Endometrial microvascular endothelial cells (primary cell): ENCODE data around the gene RNF148. TPM values are rescaled to one million over a fixed set of nuclear protein-coding genes. Genes with fewer than 3 reads are reported as not detected.

Experiments used
- in situ Hi-C: cut with HindIII; loops from 2 replicates; pipeline ENCODE4 v1.10.0; 2017; ENCODE audit warnings: low sequenced_read_pairs, low pct_unique_long_range_greater_than_20kb; ENCODE audit errors: inconsistent ontology term
- total RNA-seq: library from RNA; depleted of rRNA; stranded (reverse); fragments of >200 nt; gene quantifications from one replicate; pipeline ENCODE4 v1.2.3, GENCODE V29; 2015; ENCODE audit errors: inconsistent ontology term

Gene RNF148
- total RNA-seq, 1 donor from 2014 or later: 0.19 TPM

DNA sequence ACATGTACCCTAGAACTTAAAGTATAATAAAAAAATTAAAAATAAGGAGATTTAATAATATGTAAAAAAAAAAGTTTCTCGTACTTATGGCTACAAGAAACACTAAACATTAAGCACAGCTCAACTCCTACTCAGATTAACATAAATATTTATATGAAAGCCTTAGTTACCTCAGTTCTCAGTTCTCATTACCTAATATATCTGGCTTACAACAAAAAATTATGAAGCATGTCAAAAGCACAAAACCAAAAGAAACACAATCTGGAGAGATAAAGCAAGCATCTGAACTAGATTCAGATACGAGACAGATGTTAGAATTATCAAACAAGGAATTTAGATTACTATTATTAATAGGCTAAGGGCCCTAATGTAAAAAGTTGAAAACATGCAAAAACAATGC is 43.9 kb downstream of the RNF148 start:
- in situ Hi-C loops: no loop called here

- in situ Hi-C loops: no loop called here
Measured at GRCh38 chr7:122653685-122654084, 49.0 kb downstream of the RNF148 start.

DNA sequence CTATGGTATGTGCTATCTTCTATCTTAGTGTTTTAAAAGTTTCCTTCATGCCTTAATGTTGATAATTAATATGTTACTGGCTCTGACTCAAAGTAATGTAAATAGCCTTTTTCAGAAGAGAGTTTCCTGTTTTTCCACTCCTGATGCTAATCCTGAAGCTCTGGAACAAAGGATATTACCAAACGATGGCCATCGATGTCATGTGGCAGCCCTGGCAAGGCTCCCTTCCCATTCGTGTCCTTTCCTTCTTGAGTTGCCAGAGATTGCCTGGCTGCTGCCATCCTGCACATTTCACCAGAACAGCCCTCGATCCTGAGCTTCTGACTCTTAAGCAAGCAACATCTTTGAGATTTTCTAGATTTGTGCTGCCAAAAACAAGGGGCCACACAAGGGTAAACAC is 49.8 kb downstream of the RNF148 start:
- in situ Hi-C loops: no loop called here

Other genes with a start within 250 kb of the RNF148 start
- 0.09 TPM for gene RNF133, start 3.8 kb downstream of the RNF148 start, total RNA-seq
- 43.5 TPM for gene CADPS2, start 183.5 kb upstream of the RNF148 start, total RNA-seq